Activated naive CD8-positive, alpha-beta T cell treated with anti-CD3 and anti-CD28 coated beads for 36 hours (primary cell): ENCODE data around the gene ZFAND6. TPM values are rescaled to one million over a fixed set of nuclear protein-coding genes. Genes with fewer than 3 reads are reported as not detected.

ENCODE experiments used
- DNase-seq: peaks from one replicate; pipeline ENCODE4 v3.0.0; 2021
- H3K27ac Mint-ChIP-seq: one replicate; pipeline ENCODE4 v1.8.0; 2022; ENCODE audit warnings: mild to moderate bottlenecking, moderate library complexity, mixed read lengths
- H3K27me3 Mint-ChIP-seq: one replicate; pipeline ENCODE4 v1.8.0; 2022; ENCODE audit warnings: mild to moderate bottlenecking, mixed read lengths
- H3K36me3 Mint-ChIP-seq: one replicate; pipeline ENCODE4 v1.8.0; 2021; ENCODE audit warnings: mild to moderate bottlenecking, mixed read lengths
- H3K4me1 Mint-ChIP-seq: one replicate; pipeline ENCODE4 v1.8.0; 2021; ENCODE audit warnings: mixed read lengths
- H3K4me3 Mint-ChIP-seq: one replicate; pipeline ENCODE4 v1.8.0; 2022; ENCODE audit warnings: mild to moderate bottlenecking, moderate library complexity, mixed read lengths
- H3K9me3 Mint-ChIP-seq: one replicate; pipeline ENCODE4 v1.8.0; 2022; ENCODE audit warnings: mixed read lengths
- total RNA-seq, 2 experiments: library from RNA; stranded (reverse); gene quantifications; one replicate each; pipeline ENCODE4 v1.2.3, GENCODE V29; 2021

The ZFAND6 gene
- total RNA-seq, 2 experiments from 2014 or later: 25.5 to 28.7 TPM

DNA sequence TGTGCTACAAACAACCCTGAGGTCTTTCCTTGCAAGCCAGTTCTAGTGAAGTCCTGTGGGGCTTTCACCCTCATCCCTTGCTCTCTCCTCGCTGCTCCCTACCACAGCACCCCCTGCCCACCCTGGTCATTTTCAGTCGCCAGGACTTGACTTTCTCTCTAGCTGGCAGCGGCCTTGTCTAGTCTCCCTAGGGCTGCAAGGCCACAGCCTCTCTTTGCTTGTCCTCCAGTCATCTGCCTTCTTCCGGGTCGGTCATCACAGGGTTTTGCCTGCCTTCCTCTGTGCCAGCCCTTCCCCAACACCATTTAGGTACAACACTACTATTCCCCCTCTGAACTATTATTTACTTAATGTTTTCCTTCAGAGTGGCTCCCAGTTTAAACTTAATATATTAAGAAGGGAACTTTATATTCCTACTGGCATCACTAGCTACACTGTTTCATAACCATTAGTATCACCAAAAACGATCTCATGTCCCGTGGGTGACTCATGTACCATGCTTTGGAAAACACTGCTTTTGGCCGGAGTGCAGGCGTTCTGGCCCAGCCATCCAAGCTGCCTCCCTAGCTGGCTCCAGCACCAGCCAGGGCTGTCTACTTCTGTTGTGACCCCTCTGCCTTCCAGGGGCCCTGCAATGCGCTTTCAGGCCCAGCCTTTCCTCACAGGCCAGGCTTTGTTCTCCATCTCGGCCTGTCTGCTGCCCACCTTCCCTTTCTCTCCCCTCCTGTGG is 114.7 kb downstream of the ZFAND6 start:
- no peak overlapping the region for H3K4me3 Mint-ChIP-seq
- no peaks in the 10 kb centered on the region for H3K27me3 Mint-ChIP-seq
- no peak overlapping the region for H3K27ac Mint-ChIP-seq
- H3K4me1 Mint-ChIP-seq: peaks cover 1% of the 10 kb centered on the region
- H3K9me3 Mint-ChIP-seq: no peaks in the 10 kb centered on the region
- H3K36me3 Mint-ChIP-seq: peaks cover 20% of the 10 kb centered on the region
- DNase-seq: no peak

DNA sequence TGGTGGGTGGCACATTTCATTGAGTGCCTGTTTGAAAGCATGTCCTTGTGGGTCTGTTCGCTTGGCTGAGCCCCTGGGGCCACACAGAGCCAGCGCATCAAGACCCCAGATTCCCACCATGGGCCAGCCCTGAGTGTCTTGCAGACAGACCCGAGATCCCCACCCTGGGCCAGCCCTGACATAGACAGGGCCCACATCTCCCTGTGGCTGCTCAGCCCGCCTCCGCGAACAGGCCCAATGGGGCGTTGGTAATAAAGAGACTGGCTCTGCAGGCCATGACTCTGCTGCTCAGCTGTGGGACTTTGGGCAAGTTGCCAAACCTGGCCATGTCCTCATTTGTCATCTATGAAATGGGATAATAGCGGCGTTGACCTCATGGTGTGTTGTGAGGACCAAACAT is 116.0 kb downstream of the ZFAND6 start:
- H3K27ac Mint-ChIP-seq: no peak overlapping the region
- peaks cover 19% of the 10 kb centered on the region for H3K36me3 Mint-ChIP-seq
- no peaks in the 10 kb centered on the region for H3K27me3 Mint-ChIP-seq
- H3K9me3 Mint-ChIP-seq: no peaks in the 10 kb centered on the region
- peaks cover 1% of the 10 kb centered on the region for H3K4me1 Mint-ChIP-seq
- DNase-seq: no peak
- H3K4me3 Mint-ChIP-seq: no peak overlapping the region

DNA sequence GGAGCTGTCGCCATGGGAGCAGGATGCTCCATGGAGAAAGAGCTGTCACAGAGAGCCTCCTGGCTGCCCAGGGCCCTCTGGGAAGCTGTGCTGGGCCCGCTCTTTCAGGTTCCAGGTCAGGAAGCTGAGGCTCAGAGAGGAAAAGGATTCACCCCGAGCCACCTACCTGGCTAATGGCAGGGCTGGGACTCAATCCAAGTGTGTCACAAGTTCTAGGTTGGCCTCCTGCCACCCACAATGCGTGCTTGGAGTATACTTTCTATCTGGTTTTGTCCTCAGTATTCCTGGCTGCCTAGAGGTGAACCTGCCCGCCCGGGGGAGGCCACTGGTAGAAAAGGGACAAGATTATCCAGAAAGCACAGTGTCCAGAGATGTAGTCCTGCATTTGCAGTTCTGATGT is 117.0 kb downstream of the ZFAND6 start:
- H3K27ac Mint-ChIP-seq: no peak overlapping the region
- H3K4me3 Mint-ChIP-seq: no peak overlapping the region
- no peak for DNase-seq
- no peaks in the 10 kb centered on the region for H3K27me3 Mint-ChIP-seq
- peaks cover 1% of the 10 kb centered on the region for H3K4me1 Mint-ChIP-seq
- no peaks in the 10 kb centered on the region for H3K9me3 Mint-ChIP-seq
- peaks cover 14% of the 10 kb centered on the region for H3K36me3 Mint-ChIP-seq

DNA sequence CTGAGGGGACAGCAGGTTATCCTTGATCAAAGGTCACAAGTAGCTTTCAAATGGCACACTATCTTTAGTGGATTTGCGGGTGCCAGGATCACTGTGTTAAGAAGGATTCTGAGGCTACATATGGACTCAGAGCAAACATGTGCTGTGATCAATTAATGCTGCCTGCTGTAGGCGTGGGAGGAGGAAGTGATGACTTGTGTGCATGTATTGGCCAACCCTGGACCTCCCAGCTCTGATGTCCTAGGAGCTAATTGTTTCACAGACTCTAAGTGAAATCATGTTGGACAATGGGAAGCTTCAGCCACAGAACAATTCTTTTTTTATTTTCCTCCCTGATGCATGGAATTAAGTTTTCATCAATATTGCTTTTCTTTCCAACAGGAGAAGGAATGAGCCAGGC is 117.7 kb downstream of the ZFAND6 start:
- Mint-ChIP-seq H3K4me3 (no peak overlapping the region), H3K9me3 (no peaks in the 10 kb centered on the region), H3K36me3 (peaks cover 15% of the 10 kb centered on the region), H3K4me1 (peaks cover 1% of the 10 kb centered on the region), H3K27me3 (no peaks in the 10 kb centered on the region), H3K27ac (no peak overlapping the region)
- no peak for DNase-seq

DNA sequence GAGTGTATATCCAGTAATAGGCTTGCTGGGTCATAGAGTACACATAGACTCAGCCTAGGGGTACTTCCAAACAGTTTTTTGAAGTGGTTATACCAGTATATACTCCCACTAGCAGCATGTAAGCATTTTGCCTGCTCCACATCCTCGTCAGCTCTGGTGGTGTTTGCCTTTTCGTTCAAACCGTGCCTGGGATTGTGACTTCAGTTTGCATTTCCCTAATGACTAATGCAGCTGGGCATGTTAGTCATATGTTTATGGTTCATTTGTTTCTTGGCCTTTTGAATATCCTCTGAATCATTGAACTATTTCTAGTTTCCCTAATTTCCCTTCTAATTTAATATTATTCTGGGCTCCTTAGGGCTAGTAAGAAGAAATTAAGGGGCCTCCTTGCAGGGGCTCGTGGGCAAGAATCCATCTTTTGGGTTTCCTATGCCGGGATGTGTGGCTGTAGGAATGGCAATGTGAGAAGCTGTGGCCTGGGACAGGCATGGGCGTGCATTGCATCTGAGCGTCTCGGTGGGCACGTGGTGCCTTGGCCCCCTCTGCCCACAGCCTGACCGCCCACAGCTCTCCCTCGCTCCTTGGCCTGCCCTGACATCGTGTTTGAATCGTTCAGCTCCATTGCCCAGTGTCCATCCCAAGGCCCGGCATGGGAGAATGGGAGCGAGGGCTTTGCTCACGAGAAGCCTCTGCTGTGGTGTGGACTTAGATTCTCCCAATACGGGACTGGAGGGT is 119.7 kb downstream of the ZFAND6 start:
- no peaks in the 10 kb centered on the region for H3K9me3 Mint-ChIP-seq
- no peaks in the 10 kb centered on the region for H3K4me1 Mint-ChIP-seq
- no peak overlapping the region for H3K27ac Mint-ChIP-seq
- no peak for DNase-seq
- peaks cover 17% of the 10 kb centered on the region for H3K36me3 Mint-ChIP-seq
- no peaks in the 10 kb centered on the region for H3K27me3 Mint-ChIP-seq
- no peak overlapping the region for H3K4me3 Mint-ChIP-seq

DNA sequence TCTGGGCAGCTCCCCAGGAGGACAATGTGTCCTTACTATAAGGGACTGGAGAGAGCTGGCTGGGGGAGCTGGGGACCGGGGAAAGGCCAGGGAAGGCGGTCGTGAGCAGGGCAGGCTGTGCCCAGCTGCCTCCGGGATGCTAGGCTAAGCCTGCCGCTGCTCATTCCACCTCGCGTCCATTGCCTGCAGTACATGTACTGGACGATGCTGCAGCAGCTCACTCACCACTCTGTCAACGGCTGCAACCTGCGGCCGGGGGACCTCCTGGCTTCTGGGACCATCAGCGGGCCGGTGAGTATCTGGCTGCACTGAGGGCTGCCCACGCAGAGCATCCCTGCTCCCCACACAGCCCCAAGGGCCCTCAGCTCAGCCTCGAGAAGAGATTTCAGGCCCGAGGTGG is 120.5 kb downstream of the ZFAND6 start:
- Mint-ChIP-seq H3K36me3 (peaks cover 24% of the 10 kb centered on the region), H3K9me3 (no peaks in the 10 kb centered on the region), H3K27me3 (no peaks in the 10 kb centered on the region), H3K4me1 (no peaks in the 10 kb centered on the region), H3K27ac (no peak overlapping the region), H3K4me3 (no peak overlapping the region)
- DNase-seq: no peak

DNA sequence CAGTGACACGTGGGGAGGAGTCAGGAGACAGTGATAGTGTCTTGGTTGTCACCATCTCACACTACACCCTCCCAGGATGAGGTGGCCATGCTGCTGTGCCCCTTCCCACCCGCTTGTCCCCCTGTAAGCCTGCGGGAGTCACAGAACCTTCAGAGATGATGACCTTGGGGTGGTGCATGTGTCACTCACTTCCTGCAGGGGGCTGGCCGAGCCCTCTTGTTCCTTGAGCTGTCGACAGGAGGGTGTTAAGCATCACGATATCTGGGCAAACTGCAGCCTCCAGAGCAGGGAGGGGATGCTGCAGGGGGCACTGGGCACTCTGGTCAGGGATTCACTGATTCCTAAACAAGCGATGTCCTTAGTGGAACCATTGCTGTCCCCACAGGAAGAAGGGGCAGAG is 121.0 kb downstream of the ZFAND6 start:
- DNase-seq: no peak
- Mint-ChIP-seq H3K4me1 (no peaks in the 10 kb centered on the region), H3K36me3 (peaks cover 30% of the 10 kb centered on the region), H3K27me3 (no peaks in the 10 kb centered on the region), H3K27ac (no peak overlapping the region), H3K4me3 (no peak overlapping the region), H3K9me3 (no peaks in the 10 kb centered on the region)

DNA sequence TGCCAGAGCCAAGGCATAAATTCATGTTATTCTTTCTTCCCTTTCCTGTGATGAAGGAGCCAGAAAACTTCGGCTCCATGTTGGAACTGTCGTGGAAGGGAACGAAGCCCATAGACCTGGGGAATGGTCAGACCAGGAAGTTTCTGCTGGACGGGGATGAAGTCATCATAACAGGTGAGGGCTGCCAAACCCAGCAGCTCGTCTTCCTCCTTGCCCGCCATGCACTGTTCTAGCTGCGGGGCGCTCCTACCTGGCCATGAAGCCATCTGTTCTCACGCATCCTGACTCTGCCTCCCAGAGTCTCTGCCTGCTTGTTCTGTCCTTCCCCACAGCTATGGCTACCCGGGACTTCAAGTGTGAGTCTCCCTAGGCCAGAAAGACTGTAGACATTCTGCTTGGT is 121.5 kb downstream of the ZFAND6 start:
- Mint-ChIP-seq H3K36me3 (peaks cover 30% of the 10 kb centered on the region), H3K9me3 (no peaks in the 10 kb centered on the region), H3K4me1 (no peaks in the 10 kb centered on the region), H3K27me3 (no peaks in the 10 kb centered on the region), H3K27ac (no peak overlapping the region), H3K4me3 (no peak overlapping the region)
- DNase-seq: no peak

DNA sequence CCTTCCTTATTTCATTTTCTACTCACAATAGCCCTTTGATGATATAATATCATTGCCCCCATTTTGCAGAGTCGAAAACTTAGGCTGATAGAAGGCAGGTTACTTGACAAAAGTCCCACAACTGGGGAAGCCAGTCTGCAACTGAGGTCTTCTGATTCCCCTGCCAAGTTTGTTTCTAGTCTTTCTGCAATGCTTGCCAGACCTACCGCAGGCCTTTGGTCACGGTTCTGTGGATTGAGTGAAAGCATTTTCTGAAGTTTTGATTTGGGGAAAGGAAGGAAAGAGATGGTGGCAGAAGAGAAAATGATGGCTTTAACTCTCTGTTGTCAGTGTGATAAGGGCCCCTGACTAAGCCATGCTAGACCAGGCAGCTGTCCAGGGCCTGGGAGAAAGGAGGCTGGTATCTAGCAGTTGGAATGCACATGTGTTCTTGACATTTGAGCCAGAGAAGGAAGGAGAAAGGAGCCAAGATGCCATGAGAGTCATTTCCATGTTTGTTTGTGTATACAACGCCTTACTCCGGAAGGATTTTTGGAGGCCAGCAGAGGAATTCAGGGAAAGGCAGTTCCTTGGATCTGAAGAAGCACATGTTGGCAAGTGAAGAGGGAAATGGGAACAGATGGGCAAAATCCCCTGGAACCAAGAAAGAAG is 123.3 kb downstream of the ZFAND6 start:
- H3K4me3 Mint-ChIP-seq: no peak overlapping the region
- H3K36me3 Mint-ChIP-seq: peaks cover 38% of the 10 kb centered on the region
- no peaks in the 10 kb centered on the region for H3K4me1 Mint-ChIP-seq
- no peaks in the 10 kb centered on the region for H3K9me3 Mint-ChIP-seq
- H3K27ac Mint-ChIP-seq: no peak overlapping the region
- no peak for DNase-seq
- no peaks in the 10 kb centered on the region for H3K27me3 Mint-ChIP-seq

DNA sequence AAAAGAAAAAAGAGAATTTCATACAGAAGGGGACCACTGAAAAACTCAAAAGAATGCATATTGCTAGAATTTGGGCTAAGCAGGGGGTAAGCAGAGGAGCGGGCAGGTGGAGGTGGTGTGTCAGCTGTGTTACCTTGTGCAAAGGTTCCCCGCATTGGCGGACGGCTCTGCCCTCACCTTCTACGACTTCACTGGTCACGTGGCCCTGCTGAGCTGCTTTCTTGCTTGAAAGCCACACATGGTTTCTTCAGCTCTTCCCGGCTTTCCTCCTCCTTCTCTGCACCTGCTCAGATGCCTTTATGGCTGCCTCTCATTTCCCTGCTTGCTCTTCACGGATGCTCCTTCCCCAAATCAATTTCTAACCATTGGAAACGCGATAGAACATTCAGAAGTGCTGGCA is 123.8 kb downstream of the ZFAND6 start:
- no peak for DNase-seq
- Mint-ChIP-seq H3K4me3 (no peak overlapping the region), H3K27me3 (no peaks in the 10 kb centered on the region), H3K36me3 (peaks cover 37% of the 10 kb centered on the region), H3K27ac (no peak overlapping the region), H3K4me1 (no peaks in the 10 kb centered on the region), H3K9me3 (no peaks in the 10 kb centered on the region)

DNA sequence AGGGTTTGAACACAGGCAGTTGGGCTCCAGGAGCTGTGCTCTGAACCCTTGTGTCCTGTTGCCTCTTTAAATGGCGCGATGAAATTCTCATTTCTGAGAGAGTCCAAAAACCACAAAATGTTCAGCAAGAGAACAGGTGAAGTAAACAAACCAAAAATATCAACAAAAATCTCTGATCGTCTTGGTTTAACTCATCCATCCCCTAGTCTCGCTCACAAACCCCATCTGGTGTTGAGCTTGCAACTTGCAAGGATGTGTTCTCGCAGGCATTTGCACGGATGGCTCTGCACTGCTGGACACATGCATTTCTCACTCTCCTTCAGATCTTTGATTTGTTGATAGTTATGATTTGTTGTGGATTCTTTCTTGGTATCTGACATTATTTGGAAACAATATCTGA is 124.4 kb downstream of the ZFAND6 start:
- Mint-ChIP-seq H3K4me3 (no peak overlapping the region), H3K27me3 (no peaks in the 10 kb centered on the region), H3K4me1 (no peaks in the 10 kb centered on the region), H3K27ac (no peak overlapping the region), H3K36me3 (peaks cover 37% of the 10 kb centered on the region), H3K9me3 (no peaks in the 10 kb centered on the region)
- no peak for DNase-seq

DNA sequence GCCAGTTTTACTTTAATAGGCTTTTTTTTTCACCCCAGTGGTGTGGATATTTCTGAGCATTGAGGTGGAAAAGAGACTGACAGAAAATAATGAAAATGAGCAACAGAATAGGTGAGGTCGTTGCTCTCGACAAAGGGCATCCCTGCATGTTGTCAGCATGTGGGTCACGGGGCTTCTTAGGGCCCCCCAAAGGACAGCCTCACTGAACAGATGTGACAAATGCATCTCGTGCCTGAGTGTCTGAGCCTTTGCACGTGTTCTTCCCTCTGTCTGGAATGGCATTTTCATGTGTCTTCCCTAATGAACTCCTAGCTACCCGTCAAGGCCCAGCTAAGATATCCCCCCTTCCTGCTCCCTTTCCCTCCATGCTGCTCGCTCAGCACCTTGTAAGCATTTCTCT is 125.1 kb downstream of the ZFAND6 start:
- Mint-ChIP-seq H3K4me3 (no peak overlapping the region), H3K9me3 (no peaks in the 10 kb centered on the region), H3K27me3 (no peaks in the 10 kb centered on the region), H3K4me1 (no peaks in the 10 kb centered on the region), H3K36me3 (peaks cover 35% of the 10 kb centered on the region), H3K27ac (no peak overlapping the region)
- no peak for DNase-seq

DNA sequence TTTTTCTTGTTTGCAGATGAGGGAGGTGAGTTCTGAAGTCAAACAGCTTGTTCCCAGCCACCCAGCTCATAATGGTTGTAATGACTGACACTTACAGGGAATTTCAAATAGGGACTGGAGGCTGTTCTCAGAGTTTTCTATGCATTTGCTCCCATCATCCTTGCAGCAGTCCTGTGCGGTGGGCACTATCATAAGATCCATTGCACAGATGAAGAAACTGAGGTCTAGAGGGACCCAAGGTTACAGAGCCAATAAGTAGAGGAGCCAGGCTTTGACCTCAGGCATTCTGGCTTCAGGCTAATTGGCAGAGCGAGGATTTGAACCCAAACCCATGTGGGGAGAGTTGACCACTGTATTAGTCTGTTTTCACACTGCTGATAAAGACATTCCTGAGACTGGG is 125.7 kb downstream of the ZFAND6 start:
- H3K4me1 Mint-ChIP-seq: no peaks in the 10 kb centered on the region
- no peaks in the 10 kb centered on the region for H3K27me3 Mint-ChIP-seq
- no peak overlapping the region for H3K4me3 Mint-ChIP-seq
- H3K36me3 Mint-ChIP-seq: peaks cover 35% of the 10 kb centered on the region
- DNase-seq: no peak
- no peak overlapping the region for H3K27ac Mint-ChIP-seq
- H3K9me3 Mint-ChIP-seq: no peaks in the 10 kb centered on the region

DNA sequence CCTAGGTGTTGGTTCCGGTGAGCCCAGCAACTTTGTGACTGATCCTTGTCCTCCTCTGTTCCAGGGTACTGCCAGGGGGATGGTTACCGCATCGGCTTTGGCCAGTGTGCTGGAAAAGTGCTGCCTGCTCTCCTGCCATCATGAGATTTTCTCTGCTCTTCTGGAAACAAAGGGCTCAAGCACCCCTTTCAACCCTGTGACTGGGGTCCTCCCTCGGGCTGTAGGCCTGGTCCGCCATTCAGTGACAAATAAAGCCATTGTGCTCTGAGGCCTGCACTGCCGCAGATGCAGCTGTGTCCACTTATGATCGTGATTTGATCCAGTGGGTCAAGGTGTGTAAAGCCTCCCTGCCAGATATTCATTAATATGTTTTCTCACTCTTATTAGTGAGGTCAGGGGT is 126.6 kb downstream of the ZFAND6 start:
- no peaks in the 10 kb centered on the region for H3K4me1 Mint-ChIP-seq

DNA sequence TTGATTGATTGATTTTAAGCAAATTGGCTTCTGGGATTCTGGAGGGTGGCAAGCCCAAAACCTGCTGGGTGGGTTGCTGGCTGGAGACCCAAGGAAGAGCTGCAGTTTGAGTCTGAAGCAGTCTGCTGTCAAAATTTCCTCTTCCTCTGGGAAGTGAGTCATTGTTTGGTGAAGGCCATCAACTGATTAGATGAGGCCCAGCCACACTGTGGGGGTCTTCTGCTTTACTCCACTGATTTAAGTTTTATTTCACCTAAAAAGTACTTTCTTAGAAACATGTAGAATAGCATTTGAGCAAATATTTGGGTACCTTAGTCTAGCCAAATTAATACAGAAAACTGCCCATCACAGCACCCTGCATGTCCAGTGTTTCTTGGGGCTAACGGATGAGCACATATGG is 127.1 kb downstream of the ZFAND6 start:
- no peak overlapping the region for H3K27ac Mint-ChIP-seq
- no peaks in the 10 kb centered on the region for H3K27me3 Mint-ChIP-seq
- no peaks in the 10 kb centered on the region for H3K4me1 Mint-ChIP-seq
- DNase-seq: no peak
- no peaks in the 10 kb centered on the region for H3K9me3 Mint-ChIP-seq
- H3K36me3 Mint-ChIP-seq: peaks cover 35% of the 10 kb centered on the region
- H3K4me3 Mint-ChIP-seq: no peak overlapping the region

More for the DNA sequence above, 126.6 kb downstream of the ZFAND6 start:
- DNase-seq: no peak
- peaks cover 35% of the 10 kb centered on the region for H3K36me3 Mint-ChIP-seq
- H3K9me3 Mint-ChIP-seq: no peaks in the 10 kb centered on the region
- H3K27me3 Mint-ChIP-seq: no peaks in the 10 kb centered on the region
- no peak overlapping the region for H3K27ac Mint-ChIP-seq
- H3K4me3 Mint-ChIP-seq: no peak overlapping the region
